Smooth muscle cell (in vitro differentiated cells): ENCODE data around the gene VPS35L. TPM values are rescaled to one million over a fixed set of nuclear protein-coding genes. Genes with fewer than 3 reads are reported as not detected.

ENCODE experiments used
- DNase-seq: peaks from one replicate; lab custom pipeline; 2025; ENCODE audit not compliant: unreplicated experiment; lab: John Stamatoyannopoulos, UW
- H2AFZ ChIP-seq: fragments of 200-600 bp; sonication (generic); 2 replicates; pipeline ENCODE4 v1.6.0; 2016; ENCODE audit warnings: antibody characterized with exemption, low read depth, mild to moderate bottlenecking
- H3F3A ChIP-seq: fragments of 200-600 bp; sonication (generic); 2 replicates; pipeline ENCODE4 v1.6.0; 2017; ENCODE audit warnings: antibody characterized with exemption, low read depth
- H3K27ac ChIP-seq: fragments of 200-600 bp; sonication (generic); 2 replicates; pipeline ENCODE4 v1.5.1; 2016; ENCODE audit warnings: low read depth, mild to moderate bottlenecking
- H3K27me3 ChIP-seq: fragments of 200-600 bp; sonication (generic); 2 replicates; pipeline ENCODE4 v1.6.1; 2016; ENCODE audit warnings: low read depth, mild to moderate bottlenecking
- H3K36me3 ChIP-seq: fragments of 200-600 bp; sonication (generic); 2 replicates; pipeline ENCODE4 v1.5.1; 2016; ENCODE audit warnings: low read depth
- H3K4me1 ChIP-seq: fragments of 200-600 bp; sonication (generic); 2 replicates; pipeline ENCODE4 v1.5.1; 2016; ENCODE audit warnings: low read depth
- H3K4me2 ChIP-seq: fragments of 200-600 bp; sonication (generic); 2 replicates; pipeline ENCODE4 v1.6.0; 2016; ENCODE audit warnings: mild to moderate bottlenecking
- H3K4me3 ChIP-seq: fragments of 200-600 bp; sonication (generic); 2 replicates; pipeline ENCODE4 v1.5.1; 2016; ENCODE audit warnings: mild to moderate bottlenecking
- H3K79me2 ChIP-seq: fragments of 200-600 bp; sonication (generic); 2 replicates; pipeline ENCODE4 v1.6.0; 2016; ENCODE audit warnings: low read depth, mild to moderate bottlenecking
- H3K9ac ChIP-seq: fragments of 200-600 bp; sonication (generic); 2 replicates; pipeline ENCODE4 v1.6.0; 2016; ENCODE audit warnings: low read depth
- H3K9me3 ChIP-seq: fragments of 200-600 bp; sonication (generic); replicated peaks from 2 replicates; pipeline ENCODE4 v1.5.1; 2016; ENCODE audit warnings: low read depth
- H4K20me1 ChIP-seq: fragments of 200-600 bp; sonication (generic); 2 replicates; pipeline ENCODE4 v1.6.0; 2016; ENCODE audit warnings: low read depth
- WGBS: methylation state at CpG from one replicate; pipeline ENCODE4 v1.1.7; 2016; ENCODE audit warnings: low lambda C conversion rate; 5-methylcytosine and 5-hydroxymethylcytosine counted together
- polyA plus RNA-seq: library from polyadenylated mRNA; unstranded; fragments of >200 nt; fragmentation: Nextera tagmentation; extraction: Ambion mirVana; gene quantifications from 2 replicates; pipeline ENCODE4 v1.2.1, GENCODE V29; 2016
- total RNA-seq: library from RNA; depleted of rRNA; stranded (reverse); fragments of >200 nt; gene quantifications from 2 replicates; pipeline ENCODE4 v1.2.3, GENCODE V29; 2014
- TF ChIP-seq, protein P1 (sequence below): fragments of 200-600 bp; sonication (generic); IDR thresholded peaks from 2 replicates; pipeline ENCODE4 v1.5.1; 2017; ENCODE audit warnings: borderline replicate concordance, mild to moderate bottlenecking, antibody characterized with exemption; ENCODE audit not compliant: insufficient read depth, poor library complexity, severe bottlenecking

Gene VPS35L
- total and polyA plus RNA-seq, 2 experiments from 2014 or later, result 46.7 to 47.4 TPM

- TF ChIP-seq, protein P1, sequence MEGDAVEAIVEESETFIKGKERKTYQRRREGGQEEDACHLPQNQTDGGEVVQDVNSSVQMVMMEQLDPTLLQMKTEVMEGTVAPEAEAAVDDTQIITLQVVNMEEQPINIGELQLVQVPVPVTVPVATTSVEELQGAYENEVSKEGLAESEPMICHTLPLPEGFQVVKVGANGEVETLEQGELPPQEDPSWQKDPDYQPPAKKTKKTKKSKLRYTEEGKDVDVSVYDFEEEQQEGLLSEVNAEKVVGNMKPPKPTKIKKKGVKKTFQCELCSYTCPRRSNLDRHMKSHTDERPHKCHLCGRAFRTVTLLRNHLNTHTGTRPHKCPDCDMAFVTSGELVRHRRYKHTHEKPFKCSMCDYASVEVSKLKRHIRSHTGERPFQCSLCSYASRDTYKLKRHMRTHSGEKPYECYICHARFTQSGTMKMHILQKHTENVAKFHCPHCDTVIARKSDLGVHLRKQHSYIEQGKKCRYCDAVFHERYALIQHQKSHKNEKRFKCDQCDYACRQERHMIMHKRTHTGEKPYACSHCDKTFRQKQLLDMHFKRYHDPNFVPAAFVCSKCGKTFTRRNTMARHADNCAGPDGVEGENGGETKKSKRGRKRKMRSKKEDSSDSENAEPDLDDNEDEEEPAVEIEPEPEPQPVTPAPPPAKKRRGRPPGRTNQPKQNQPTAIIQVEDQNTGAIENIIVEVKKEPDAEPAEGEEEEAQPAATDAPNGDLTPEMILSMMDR, result no peak
- Histone ChIP-seq H3K36me3 (peaks cover 6% of the 10 kb centered on the region), H3K27me3 (no peaks in the 10 kb centered on the region), H3K79me2 (no peaks in the 10 kb centered on the region), H2AFZ (no peak overlapping the region), H3K27ac (peak overlapping the region; percentile 12), H3K9ac (no peak overlapping the region), H3K4me3 (no peak overlapping the region), H3K4me2 (no peak overlapping the region), H3K4me1 (no peaks in the 10 kb centered on the region), H4K20me1 (no peaks in the 10 kb centered on the region), H3K9me3 (no peaks in the 10 kb centered on the region), H3F3A (no peaks in the 10 kb centered on the region)
- DNase-seq, result no peak
- 87% methylated on average over 6 of the region's 6 CpGs for WGBS
Observed at GRCh38 chr16:19700319-19700781, 144.8 kb downstream of the VPS35L start.

DNA sequence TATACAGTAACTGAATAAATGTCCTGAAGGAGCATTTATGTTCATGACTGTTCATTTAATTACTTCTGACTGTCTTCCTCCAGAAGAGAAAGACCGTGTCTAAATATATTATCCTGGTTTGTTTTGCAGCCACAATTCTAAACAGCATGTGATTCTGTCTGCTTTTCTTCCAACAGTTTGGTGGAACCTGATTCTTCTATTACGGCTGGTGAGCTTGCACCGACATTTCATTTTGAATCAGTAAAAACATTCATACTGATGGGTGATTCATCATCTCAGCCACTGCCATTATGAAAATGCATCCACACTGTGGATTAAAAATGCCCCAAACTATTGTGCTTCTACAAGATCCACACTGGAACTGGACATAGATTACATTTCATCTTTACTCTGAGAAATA is 145.6 kb downstream of the VPS35L start:
- H3K9ac ChIP-seq, result no peak overlapping the region
- peaks cover 6% of the 10 kb centered on the region for H3K36me3 ChIP-seq

DNA sequence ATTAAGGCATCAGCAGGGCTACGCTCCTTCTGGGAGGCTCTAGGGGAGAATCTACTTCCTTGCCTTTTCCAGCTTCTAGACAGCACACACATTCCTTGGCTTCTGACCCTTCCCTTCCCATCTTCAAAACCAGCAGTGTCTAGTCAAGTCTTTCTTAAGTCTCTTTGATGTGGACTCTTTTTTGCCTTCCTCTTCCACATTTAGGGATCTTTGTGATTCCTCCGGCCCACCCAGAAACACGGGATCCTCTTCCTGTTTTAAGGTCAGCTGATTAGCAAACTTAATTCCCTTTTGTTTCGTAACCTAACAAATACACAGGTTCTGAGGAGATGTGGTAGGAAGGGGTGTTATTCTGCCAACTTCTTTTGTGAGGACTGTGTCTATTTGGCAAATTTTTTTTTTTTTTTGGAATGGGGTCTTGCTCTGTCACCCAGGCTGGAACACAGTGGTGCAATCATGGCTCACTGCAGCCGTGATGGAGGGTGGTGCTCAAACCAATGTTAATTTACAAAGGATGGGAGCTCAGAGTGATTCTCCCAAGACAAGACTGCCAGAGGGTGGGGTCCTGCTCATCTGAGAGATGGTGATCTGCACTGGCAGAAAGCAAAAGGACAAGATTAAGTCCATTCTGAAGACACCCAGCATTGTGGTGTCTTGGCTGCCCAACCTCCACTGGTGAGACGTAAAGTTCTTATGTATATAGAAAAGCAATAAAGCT is 147.8 kb downstream of the VPS35L start:
- H2AFZ ChIP-seq, result no peak overlapping the region
- no peak overlapping the region for H3K27ac ChIP-seq
- H3K79me2 ChIP-seq, result no peaks in the 10 kb centered on the region
- H3K27me3 ChIP-seq, result no peaks in the 10 kb centered on the region
- H4K20me1 ChIP-seq, result no peaks in the 10 kb centered on the region
- H3K9me3 ChIP-seq, result no peaks in the 10 kb centered on the region
- no peak overlapping the region for H3K4me3 ChIP-seq
- no peak for DNase-seq
- no peak overlapping the region for H3K4me2 ChIP-seq
- H3K4me1 ChIP-seq, result no peaks in the 10 kb centered on the region
- H3K36me3 ChIP-seq, result peaks cover 6% of the 10 kb centered on the region
- 95% methylated on average over 6 of the region's 6 CpGs for WGBS
- H3F3A ChIP-seq, result no peaks in the 10 kb centered on the region
- TF ChIP-seq, protein P1, result no peak
- no peak overlapping the region for H3K9ac ChIP-seq

More for the DNA sequence above, 145.6 kb downstream of the VPS35L start:
- no peaks in the 10 kb centered on the region for H3F3A ChIP-seq
- no peaks in the 10 kb centered on the region for H3K79me2 ChIP-seq
- H3K9me3 ChIP-seq, result no peaks in the 10 kb centered on the region
- H3K27me3 ChIP-seq, result no peaks in the 10 kb centered on the region
- no peaks in the 10 kb centered on the region for H4K20me1 ChIP-seq
- no peak overlapping the region for H3K4me3 ChIP-seq
- H3K4me2 ChIP-seq, result no peak overlapping the region
- H3K4me1 ChIP-seq, result no peaks in the 10 kb centered on the region
- no peak overlapping the region for H2AFZ ChIP-seq
- TF ChIP-seq, protein P1, result no peak
- 95% methylated on average over 3 of the region's 3 CpGs for WGBS
- no peak for DNase-seq
- H3K27ac ChIP-seq, result no peak overlapping the region
